Stimulated activated CD8-positive, alpha-beta memory T cell treated with anti-CD3 and anti-CD28 coated beads, Interleukin-4, amount 100 ng/mL, for 48 hours (primary cell): ENCODE results near the gene PPCS.
A peak's percentile ranks its signal among the peaks of the same experiment; 100 is the strongest.

Source experiments
- DNase-seq: peaks from one replicate; pipeline ENCODE4 v3.0.0-alpha.2; 2020

Gene PPCS

GRCh38 chr1:42456010-42456753 is at the start of gene PPCS, which contains the start of gene ZMYND12:
Gene PPCS, plus strand, starts transcription at chr1:42456543. Its CDS starts 23 bp downstream, at chr1:42456566.
Gene ZMYND12, minus strand, starts transcription at chr1:42456022. Its CDS starts 25 bp downstream, at chr1:42455997.
- peak; percentile 94 for DNase-seq

- no peak for DNase-seq
Observed at GRCh38 chr1:42414551-42415496, 41.5 kb upstream of the PPCS start.

- DNase-seq, result no peak
Observed at GRCh38 chr1:42417166-42417565, 39.2 kb upstream of the PPCS start.

GRCh38 chr1:42418516-42418915 is 37.8 kb upstream of the PPCS start:
- DNase-seq, result no peak

- no peak for DNase-seq
Observed at GRCh38 chr1:42419126-42419821, 37.1 kb upstream of the PPCS start.

- DNase-seq, result no peak
Observed at GRCh38 chr1:42420121-42420520, 36.2 kb upstream of the PPCS start.

GRCh38 chr1:42420911-42421585 is 35.3 kb upstream of the PPCS start:
- no peak for DNase-seq

- DNase-seq, result no peak
Observed at GRCh38 chr1:42422737-42423136, 33.6 kb upstream of the PPCS start.

GRCh38 chr1:42423681-42424080 is 32.7 kb upstream of the PPCS start:
- DNase-seq, result no peak

GRCh38 chr1:42424201-42424600 is 32.1 kb upstream of the PPCS start:
- DNase-seq, result no peak

GRCh38 chr1:42427240-42427639 is 29.1 kb upstream of the PPCS start:
- DNase-seq, result no peak

GRCh38 chr1:42429603-42430002 is 26.7 kb upstream of the PPCS start:
- DNase-seq, result no peak

GRCh38 chr1:42430286-42431135 is 25.8 kb upstream of the PPCS start:
- DNase-seq, result no peak

GRCh38 chr1:42431514-42431913 is 24.8 kb upstream of the PPCS start:
- no peak for DNase-seq

- no peak for DNase-seq
Observed at GRCh38 chr1:42432714-42433113, 23.6 kb upstream of the PPCS start.

GRCh38 chr1:42433369-42433768 is 23.0 kb upstream of the PPCS start:
- no peak for DNase-seq

- no peak for DNase-seq
Observed at GRCh38 chr1:42434340-42434739, 22.0 kb upstream of the PPCS start.

GRCh38 chr1:42439940-42440339 is 16.4 kb upstream of the PPCS start:
- DNase-seq, result no peak

GRCh38 chr1:42442662-42443061 is 13.7 kb upstream of the PPCS start:
- DNase-seq, result no peak

- DNase-seq, result no peak
Observed at GRCh38 chr1:42449256-42449655, 7.1 kb upstream of the PPCS start.

- no peak for DNase-seq
Observed at GRCh38 chr1:42450061-42450460, 6.3 kb upstream of the PPCS start.

GRCh38 chr1:42453386-42453785 is 3.0 kb upstream of the PPCS start:
- no peak for DNase-seq
